ENCODE measurements around the gene SPARC.
"Not testable (repeated sequence)": the region's sequence is repeated elsewhere in the genome, so short reads cannot be mapped to it uniquely, and the experiment has no call there.

The SPARC gene, protein sequence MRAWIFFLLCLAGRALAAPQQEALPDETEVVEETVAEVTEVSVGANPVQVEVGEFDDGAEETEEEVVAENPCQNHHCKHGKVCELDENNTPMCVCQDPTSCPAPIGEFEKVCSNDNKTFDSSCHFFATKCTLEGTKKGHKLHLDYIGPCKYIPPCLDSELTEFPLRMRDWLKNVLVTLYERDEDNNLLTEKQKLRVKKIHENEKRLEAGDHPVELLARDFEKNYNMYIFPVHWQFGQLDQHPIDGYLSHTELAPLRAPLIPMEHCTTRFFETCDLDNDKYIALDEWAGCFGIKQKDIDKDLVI

DNA sequence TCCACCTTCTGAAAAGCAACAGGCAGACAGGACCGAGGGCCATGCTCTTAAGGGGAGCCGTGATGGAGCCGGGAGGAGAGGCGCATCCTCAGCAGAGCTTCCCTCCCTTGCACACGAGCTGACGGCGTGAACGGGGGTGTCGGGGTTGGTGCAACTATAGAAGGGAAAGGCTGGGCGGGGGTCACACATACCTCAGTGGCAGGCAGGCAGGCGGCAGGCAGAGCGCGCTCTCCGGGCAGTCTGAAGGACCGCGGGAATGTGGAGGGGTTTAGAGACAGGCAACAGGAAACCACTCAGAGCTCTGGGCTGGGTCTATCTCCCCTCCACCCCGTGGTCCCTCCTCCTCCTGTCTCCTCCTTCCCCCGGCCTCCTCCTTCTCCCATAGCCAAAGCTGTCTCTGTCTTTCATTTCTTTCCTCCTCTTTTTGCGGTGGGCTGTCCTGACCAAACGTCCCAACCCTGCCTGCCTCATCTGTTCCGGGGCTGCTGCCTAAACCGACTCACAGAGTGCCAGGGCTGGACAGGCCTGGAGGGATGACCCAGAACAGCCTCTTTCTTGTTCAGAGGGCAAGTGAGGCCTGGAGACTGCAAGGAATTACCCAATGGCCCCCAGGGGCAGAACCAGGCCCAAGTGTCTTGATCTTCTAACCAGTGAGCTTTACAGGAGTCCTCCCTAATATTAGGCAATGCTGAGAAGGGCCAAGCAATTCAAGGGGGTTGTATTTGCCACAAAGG, at the start of gene SPARC:
Gene SPARC, minus strand, starts transcription at position 242 of the 734 bp plus-strand sequence. CDS start 10,727 bp downstream, outside the sequence.
- DNase-seq (ENCODE audit: low read depth): no peak

DNA sequence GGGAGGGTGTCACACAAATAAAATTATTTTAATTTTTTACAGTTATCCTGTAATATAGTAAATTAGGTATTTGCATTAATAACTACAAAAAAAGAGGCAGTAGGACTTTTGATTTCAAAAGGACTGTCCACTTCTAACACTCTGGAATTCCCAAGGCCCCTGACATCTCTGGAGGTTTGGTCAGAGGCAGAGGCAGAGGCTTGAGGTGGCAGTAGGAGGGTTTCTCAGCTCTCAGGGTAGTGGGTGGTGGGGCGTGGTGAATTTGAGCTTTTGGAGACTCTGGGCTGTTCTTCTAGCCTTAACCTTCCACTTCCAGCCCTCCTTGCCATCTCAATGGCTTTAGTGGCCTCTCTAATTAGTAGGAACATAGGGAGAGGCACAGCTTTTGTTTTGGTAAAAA, 48.9 kb upstream of the SPARC start:
- no peak for DNase-seq (ENCODE audit: low read depth)

DNA sequence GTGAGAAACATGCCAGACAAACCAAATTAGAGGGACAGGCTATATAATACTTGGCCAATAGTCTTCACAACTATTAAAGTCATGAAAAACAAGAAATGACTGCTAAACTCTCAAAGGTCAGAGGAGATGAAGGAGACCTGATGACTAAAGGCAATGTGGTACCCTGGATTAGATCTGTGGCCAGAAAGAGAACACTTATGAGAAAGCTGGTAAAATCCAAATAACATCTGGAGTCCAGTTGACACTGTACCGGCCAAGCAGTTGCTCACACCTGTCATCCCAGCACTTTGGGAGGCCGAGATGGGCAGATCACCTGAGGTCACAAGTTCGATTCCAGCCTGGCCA, 47.3 kb upstream of the SPARC start:
- DNase-seq (ENCODE audit: low read depth): no peak

DNA sequence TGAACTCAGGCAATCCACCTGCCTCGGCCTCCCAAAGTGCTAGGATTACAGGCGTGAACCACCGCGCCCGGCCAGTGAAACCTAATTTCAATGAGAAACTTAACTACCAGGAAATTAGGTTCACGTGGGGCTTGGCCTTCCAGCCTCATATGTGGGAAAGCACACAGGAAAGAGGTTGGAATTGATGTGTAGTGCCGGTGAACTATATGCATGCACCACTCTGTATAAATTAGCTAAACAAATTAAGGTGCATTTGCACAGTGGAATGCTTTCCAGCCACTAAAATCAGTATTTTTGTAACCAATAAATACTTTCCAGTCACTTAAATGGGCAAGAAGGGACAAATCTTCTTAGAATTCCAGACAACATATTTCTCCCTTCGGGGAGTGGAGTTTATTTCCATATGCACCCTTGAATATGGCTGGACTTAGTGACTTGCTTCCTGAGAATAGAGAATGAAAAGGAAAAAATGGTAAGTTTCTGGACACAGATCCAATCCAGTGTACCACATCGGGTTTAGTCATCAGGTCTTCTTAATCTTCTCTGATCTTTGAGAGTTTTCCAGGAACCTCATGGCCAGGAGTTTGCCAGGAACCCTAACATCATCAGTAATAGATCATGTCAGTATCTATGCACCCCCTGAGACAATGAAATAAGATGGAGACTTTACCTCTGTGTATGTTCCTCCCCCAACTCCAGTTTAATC, 46.8 kb upstream of the SPARC start:
- DNase-seq (ENCODE audit: low read depth): no peak

DNA sequence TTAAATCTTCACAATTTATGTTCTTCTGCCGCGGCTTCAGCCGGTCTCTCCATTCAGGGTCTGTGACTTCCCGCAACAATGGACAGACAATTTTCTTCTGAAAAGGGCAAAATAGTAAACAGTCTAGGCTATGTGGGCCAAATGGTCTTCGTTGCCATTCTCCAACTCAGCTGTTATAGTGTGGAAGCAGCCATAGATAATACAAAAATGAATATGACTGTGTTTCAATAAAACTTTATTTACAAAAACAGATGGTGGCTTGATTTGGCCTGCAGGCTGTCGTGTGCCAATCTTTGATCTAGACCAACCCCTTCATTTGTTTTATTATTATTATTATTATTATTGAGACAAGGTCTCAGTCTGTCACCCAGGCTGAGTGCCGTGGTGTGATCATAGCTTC, 43.7 kb upstream of the SPARC start:
- DNase-seq (ENCODE audit: low read depth): no peak

DNA sequence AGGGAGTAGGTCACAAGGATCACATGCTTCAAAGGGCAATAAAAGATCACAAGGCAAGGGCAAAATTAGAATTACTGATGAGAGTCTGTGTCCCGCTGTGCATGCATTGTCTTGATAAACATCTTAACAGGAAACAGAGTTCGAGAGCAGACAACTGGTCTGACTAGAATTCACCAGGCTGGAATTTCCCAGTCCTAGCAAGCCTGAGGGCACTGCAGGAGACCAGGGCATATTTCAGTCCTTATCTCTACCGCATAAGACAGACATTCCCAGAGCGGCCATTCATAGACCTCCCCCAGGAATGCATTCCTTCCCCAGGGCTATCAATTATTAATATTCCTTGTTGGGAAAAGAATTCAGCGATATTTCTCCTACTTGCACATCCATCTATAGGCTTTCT, 42.9 kb upstream of the SPARC start:
- DNase-seq (ENCODE audit: low read depth): not testable (repeated sequence)

DNA sequence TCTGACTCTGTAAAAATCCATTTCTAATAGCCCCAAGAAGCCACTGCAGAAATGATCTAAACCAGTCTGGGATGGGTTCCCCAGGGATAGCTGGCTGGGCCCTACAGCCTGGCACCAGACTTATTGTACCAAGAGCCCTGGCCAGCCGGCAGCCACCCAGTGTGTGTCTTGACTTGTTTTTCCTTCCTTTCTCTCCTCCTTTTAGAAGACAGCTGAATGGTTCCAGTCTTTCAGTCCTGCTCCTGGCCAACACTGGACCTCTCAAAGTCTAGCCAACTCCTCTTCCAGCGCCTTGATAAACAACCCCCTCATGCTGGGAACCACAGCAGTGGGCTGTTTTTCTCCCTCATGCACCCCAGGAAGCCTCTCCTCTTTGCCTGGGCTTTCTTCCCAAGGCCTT, 37.6 kb upstream of the SPARC start:
- DNase-seq (ENCODE audit: low read depth): no peak

DNA sequence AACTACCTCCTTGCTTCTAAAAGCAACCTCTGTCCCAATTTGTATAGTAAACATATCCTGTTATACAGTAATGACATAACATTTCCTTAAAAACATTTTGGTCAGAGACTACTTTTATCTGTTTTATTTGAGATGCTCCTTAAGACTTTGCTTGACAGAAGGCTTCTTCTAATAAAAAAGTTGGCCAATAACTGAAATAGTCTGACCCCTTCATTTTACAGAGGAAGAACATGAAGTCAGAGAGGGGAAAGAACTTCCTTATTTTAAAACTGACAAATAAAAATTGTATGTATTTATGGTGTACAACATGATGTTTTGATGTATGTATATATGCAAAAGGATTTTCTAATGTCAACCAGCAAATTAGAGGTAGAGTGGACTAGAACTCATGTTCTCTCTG, 35.8 kb upstream of the SPARC start:
- DNase-seq (ENCODE audit: low read depth): no peak

DNA sequence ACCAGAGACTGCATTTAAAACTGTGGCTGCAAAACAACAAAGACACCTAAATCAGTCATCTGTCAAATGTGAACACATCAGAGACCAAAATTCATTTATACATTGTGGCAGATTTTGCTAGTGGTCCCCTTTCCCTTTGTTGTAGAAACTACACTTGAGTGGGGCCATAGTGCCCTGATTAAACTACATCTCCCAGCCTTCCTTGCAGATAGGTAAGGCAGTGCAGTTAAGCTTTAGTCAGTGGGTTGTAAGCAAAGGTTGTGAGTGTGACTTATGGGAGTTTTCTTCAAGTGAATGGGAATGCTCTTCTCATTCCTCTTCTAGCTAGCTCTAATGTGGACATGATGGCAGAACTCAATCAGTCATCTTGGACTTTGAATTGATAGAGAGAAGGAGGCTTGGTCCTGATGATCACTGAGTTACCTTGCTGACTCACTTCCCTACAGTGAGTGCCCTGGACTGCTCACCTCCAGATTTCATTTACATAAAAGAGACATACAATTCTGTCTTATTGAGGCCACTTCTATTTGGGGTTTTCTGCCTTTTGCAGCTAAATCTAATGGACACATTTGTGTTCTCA, 35.2 kb upstream of the SPARC start:
- DNase-seq (ENCODE audit: low read depth): no peak

DNA sequence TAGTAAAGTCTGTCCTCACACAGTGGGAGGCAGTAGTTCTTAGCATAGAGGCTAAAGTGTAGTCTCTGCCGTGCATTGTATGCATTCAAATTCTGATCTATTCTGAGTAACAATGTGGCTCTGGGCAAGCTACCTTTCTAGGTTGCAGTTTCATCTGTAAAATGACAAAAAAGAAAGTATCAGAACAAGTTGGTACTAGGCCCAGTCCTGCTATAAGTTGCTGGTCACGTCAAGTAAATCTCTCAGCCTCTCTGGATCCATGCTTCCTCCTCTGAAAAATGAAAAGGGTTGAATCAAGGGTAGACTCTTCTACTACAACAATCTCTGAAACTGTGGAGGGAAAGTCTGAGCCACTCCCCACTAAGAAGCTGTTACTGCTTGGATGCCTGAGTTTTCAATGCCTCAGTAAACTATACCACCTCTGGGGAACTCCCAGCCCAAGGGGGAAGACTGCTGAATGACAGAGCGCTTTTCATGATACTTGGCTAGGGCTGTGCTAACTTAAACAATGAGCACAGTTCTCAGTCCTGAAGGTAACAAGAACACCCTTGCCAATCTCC, 34.5 kb upstream of the SPARC start:
- DNase-seq (ENCODE audit: low read depth): no peak

DNA sequence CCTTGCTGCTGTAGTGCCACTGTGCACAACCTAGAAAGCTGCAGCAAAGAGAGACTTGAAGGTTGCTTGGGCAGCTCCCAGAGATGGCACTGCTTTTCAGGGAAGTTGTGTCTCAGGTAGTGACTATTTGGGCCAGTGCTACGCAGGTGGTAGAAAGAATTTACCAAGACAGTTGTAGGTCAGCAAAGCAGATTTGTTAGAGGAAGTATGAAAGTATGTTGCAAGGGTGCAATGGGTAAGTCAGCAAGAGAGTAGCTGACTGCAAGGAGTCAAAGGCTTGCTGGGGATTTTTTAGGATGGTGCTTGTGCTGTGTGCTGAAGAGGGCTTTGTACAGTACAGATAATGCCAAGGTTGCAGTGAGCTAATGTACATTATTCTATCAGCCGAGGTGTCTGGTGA, 33.5 kb upstream of the SPARC start:
- DNase-seq (ENCODE audit: low read depth): no peak

DNA sequence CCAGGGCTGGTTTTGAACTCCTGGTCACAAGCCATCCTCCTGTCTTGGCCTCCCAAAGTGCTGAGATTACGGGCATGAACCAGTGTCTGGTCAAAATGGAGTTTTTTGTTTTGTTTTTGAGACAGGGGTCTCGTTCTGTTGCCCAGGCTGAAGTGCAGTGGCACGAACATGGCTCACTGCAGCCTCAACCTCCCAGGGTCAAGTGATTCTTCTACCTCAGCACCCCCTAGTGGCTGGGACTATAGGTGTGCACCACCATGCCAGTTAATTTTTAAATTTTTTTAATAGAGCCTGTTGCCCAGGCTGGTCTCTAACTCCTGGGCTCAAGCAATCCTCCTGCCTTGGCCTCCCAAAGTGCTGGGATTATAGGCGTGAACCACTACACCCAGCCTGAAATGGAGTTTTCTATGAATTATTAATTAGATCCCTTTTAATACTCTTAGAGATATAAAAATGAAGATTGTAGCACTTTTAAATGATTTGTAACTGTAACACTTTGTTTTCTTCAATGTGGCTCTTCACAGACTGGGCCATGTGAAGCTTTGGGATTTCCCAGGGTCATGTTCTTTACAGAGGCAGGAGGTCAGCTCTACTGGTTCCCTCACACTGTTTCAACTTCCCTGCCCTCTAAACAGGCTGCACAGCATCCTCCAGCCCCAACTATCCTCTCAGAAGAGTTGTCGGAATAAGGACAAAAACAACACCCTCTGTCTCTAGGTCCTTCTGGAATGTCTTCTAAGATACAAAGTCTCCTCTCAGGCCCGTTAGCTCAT, 32.7 kb upstream of the SPARC start:
- DNase-seq (ENCODE audit: low read depth): no peak

DNA sequence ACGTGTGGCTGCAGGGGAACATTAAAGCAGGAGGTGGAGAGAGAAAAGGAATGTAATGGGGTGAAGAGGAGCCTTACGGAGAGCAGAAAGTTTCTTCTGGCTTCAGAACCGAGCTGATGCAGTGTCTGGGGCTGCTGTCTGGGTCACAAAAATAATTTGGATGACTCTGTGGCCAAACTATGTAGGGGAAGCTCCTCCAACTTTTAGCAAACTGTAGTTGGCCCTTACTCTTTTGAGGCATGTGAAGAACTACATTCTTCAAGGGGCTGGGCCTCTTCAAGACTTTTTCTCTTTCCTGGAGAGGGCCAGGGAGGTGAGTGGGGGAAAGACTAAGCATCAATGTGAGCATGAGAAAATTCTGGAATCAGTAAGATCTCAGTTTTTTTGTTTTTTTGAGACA, 31.9 kb upstream of the SPARC start:
- no peak for DNase-seq (ENCODE audit: low read depth)

DNA sequence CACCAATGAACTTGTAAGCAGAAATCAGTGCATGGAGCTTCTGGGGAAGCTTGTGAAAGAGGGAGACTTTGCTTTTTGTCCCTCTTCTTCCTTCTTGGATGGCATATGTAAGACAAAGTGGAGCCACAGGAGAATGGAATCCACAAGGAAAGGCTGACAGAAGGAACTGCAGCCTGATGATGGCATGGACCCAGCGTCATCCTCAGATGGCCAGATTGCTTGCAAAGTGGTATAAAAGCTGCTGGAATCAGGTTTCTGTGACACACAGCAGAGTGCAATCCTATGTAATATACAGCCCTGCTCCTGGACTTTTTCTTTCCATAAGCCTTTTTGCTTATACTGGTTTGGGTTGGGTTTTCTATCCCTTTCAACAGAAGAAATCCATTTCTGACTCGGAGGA, 31.4 kb upstream of the SPARC start:
- DNase-seq (ENCODE audit: low read depth): no peak

DNA sequence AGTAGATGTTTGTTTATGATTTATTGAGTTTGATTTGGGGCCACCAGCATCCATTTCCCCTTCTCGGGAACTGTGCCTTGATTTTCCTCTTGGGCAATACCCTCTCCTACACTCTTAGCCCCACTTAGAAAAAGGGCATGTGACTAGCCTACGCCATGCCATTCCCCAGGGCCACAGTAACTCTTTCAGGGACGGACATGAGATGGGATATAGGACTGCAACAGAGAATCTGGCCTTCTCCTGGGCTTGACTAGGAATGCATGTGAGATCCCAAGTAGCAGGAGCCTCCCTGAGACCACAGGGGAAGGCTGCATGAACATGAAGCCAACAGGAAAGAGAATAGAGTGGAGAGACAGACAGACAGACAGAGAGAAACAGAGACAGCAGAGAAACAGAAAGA, 30.7 kb upstream of the SPARC start:
- DNase-seq (ENCODE audit: low read depth): no peak

DNA sequence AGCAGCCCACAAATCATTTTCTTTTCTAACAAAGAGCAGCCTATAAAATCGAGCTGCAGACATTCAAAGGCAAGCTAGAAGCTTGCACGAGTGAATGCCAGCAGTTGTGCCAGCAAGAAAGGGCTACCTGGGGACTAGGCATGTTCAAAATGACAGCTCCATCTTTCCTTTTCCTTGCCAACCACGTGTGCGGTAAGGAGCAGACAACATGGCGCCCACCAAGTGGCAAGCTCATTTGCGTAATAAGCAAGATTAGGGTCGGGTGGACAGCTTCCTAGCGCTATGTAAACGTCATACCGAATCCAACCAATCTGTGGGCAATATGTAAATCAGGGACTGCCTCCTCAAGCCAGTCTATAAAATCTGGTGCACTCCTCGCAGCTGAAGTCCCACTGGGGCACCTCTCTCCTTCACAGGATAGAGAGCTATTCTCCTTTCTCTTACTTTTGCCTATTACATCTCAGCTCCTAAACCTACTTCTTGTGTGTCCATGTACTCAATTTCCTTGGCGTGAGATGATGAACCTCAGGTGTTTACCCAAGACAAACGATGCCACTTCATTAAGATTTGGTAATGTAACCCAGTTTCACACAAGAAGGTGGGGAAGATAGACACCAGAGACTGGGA, 22.5 kb upstream of the SPARC start:
- no peak for DNase-seq (ENCODE audit: low read depth)

DNA sequence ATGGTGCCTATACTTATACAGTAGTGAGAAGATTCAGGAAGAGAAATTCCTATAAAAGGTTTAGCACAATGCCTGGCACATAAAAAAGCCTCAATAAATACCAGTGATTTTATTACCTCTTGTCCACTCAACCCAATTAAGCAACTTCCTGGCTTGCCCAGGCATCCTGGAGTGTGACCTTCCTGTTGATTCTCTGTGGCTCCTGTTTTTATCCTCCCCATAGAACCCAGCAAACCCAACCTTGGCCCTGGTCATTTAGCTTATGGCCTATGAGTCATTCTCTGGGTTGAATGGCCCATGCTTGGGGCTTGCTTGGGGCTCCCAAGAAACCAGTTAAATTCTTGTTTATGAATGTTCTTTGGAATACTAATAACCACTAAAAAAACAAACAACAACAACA, 21.4 kb upstream of the SPARC start:
- no peak for DNase-seq (ENCODE audit: low read depth)

DNA sequence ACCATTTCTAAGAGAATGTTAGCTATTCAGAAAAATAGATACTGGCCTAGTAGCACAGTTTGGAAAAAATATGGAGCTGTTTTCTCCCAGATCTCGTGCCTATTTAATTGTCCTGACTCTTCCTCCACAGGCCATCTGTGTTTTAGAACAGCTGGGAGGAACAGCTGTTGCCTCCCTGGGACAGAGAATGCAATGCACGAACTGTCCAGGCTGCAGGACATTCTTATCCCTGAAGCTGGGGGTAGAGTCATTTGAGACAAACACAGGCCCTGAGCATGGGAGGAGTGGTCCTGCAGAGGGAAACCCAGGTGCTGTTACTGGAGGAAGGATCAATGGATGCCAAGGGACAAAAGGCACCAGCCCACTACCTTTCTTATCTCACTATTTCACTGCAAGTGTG, 20.9 kb upstream of the SPARC start:
- DNase-seq (ENCODE audit: low read depth): no peak

DNA sequence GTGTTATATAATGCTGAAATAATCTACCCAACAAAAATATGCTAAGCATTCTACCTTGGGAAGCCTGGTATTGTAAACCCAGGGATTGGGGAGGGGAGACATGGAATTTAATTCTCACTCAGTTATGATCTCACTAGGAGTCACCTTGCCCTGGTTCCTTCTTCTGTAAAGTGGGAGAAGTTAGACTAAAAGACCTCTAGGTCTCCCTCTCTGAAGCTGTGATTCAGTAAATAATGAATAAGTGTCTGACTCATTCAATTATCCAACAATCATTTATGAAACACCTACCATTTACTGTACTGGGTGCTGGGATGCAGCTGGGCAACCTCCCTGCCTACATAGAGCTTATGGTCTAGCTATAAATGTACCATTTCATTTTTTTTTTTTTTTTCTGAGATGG, 20.2 kb upstream of the SPARC start:
- no peak for DNase-seq (ENCODE audit: low read depth)

DNA sequence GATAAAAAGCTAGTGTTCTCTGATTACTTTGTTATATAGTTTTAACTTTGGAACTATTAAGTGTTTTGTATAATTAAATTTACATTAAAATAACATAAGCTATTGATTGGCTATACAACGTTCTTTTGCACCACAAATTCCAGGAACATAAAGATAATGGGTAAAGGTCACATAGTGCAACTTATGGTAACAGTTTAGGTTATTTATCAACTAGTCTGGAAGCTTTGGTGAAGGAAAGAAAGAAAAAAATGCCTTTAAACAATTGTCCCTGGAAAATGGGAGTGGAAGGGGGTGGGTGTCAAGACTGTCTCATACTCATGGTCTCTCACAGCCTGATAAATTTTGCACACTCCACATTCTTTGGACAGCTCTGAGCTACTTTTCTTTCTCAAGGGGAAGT, 17.1 kb upstream of the SPARC start:
- DNase-seq (ENCODE audit: low read depth): no peak

DNA sequence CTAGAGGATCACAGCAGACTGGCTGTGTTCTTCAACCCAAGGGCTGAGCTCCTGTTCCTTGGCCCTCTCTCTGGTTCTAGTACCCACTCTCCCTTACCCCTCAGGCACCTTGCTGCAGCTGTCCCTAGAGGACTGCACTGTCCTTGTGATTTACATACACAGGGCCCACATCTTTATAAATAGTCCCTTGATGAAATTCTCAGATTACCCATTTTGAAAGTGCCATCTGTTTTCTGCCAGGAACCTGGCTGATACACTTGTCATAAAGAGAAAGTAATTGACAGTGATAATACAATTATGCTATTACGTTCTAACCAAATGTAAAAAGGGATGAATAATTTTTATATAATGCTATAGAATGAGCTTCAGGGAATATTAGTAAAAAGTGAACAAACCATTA, 16.5 kb upstream of the SPARC start:
- DNase-seq (ENCODE audit: low read depth): no peak
